AG04450 (cell line): ENCODE results near the gene LDB1. TPM values are rescaled to one million over a fixed set of nuclear protein-coding genes. Genes with fewer than 3 reads are reported as not detected.

Source experiments
- CTCF ChIA-PET: fragments of 300-600, 350-600 bp; formaldehyde crosslinking; extraction: SDS; loops from one replicate; lab custom pipeline; 2022; ENCODE audit warnings: antibody characterized with exemption, inconsistent platforms; lab: Charles Lee
- POLR2A ChIA-PET: fragments of 350-600 bp; formaldehyde crosslinking; extraction: SDS; loops from one replicate; lab custom pipeline; 2021; ENCODE audit warnings: antibody characterized with exemption, inconsistent platforms; lab: Yijun Ruan, JAX
- DNase-seq: peaks from one replicate; pipeline ENCODE4 v3.0.0-alpha.2; 2011; ENCODE audit warnings: low read depth, low spot score
- H3K27ac ChIP-seq: one replicate; pipeline ENCODE4 v1.5.1; 2012; ENCODE audit warnings: low read depth, low read length, control low read depth
- H3K27me3 ChIP-seq: one replicate; pipeline ENCODE4 v1.6.0; 2012; ENCODE audit warnings: low read length; ENCODE audit not compliant: control insufficient read depth, insufficient read depth
- H3K4me3 ChIP-seq: 2 replicates; pipeline ENCODE4 v1.5.1; 2011; ENCODE audit warnings: mild to moderate bottlenecking, low read depth, low read length, control low read depth
- H3K9me3 ChIP-seq: 2 replicates; pipeline ENCODE4 v1.5.1; 2012; ENCODE audit warnings: low read length; ENCODE audit not compliant: control insufficient read depth, insufficient read depth
- CTCF ChIP-seq: IDR thresholded peaks from 2 replicates; pipeline ENCODE4 v1.5.1; 2011; ENCODE audit warnings: low read depth, low read length, control low read depth, inconsistent platforms
- polyA plus RNA-seq: library from polyadenylated mRNA; depleted of rRNA; stranded (reverse); fragments of >200 nt; gene quantifications from 2 replicates; pipeline ENCODE4 v1.2.3, GENCODE V29; 2011

LDB1 gene
- polyA plus RNA-seq, 1 experiment: 95.7 TPM

- H3K27ac ChIP-seq: peak within 1 kb of the TSS; percentile 93
- POLR2A ChIA-PET: interaction anchor here (0.5 to 1.3 kb wide), 3 partner anchors 9 to 300 kb away, joined by 3 to 5 read pairs (median 5); partner anchors contain the start of genes CUEDC2 and NOLC1
- H3K27me3 ChIP-seq: no peaks in the 10 kb centered on the region
- H3K9me3 ChIP-seq: no peaks in the 10 kb centered on the region; the same call in 1 of the 2 replicates
- DNase-seq: peak; percentile 97
- CTCF ChIA-PET: interaction anchor here (0.8 to 2.8 kb wide), 3 partner anchors 10 to 266 kb away, joined by 3 to 23 read pairs (median 4); no protein-coding TSS in a partner anchor
- peak; percentile 95 for TF ChIP-seq CTCF
- H3K4me3 ChIP-seq: peak within 1 kb of the TSS; percentile 96
These were observed 12.6 kb upstream of the LDB1 start, which contains the start of gene PPRC1 for GRCh38 chr10:102132563-102133372. PPRC1 (plus strand) TSS chr10:102133040; CDS start chr10:102133069, 29 bp downstream.

DNA sequence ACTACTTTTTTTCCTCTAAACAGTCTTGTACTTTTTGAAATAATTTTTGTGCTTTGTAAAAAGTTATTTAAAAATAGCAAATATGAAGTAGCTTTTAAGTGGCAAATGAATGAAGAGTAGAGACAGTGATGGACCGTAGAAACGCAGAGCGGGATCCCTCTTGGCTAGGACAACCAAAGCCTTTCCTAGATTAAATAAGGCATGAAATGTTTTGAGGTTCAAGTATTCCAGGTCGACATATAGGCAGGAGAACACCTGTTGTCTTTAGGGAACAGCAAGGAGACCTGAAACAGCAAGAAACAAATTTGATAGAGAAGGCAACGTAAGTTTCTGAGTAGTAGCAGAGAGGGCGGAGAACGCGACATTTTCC, 12.0 kb upstream of the LDB1 start:
- Histone ChIP-seq H3K9me3 (no peaks in the 10 kb centered on the region; the same call in 1 of the 2 replicates), H3K27ac (no peak overlapping the region), H3K4me3 (peak overlapping the region; percentile 61), H3K27me3 (no peaks in the 10 kb centered on the region)
- CTCF ChIA-PET: interaction anchor here (0.7 to 2.8 kb wide), 10 partner anchors 8 to 309 kb away, joined by 3 to 23 read pairs (median 3); no protein-coding TSS in a partner anchor
- POLR2A ChIA-PET: interaction anchor here (1.0 to 1.3 kb wide), 2 partner anchors 9 to 20 kb away, joined by 3 to 5 read pairs; partner anchors contain the start of gene NOLC1
- DNase-seq: no peak
- no peak for TF ChIP-seq CTCF

DNA sequence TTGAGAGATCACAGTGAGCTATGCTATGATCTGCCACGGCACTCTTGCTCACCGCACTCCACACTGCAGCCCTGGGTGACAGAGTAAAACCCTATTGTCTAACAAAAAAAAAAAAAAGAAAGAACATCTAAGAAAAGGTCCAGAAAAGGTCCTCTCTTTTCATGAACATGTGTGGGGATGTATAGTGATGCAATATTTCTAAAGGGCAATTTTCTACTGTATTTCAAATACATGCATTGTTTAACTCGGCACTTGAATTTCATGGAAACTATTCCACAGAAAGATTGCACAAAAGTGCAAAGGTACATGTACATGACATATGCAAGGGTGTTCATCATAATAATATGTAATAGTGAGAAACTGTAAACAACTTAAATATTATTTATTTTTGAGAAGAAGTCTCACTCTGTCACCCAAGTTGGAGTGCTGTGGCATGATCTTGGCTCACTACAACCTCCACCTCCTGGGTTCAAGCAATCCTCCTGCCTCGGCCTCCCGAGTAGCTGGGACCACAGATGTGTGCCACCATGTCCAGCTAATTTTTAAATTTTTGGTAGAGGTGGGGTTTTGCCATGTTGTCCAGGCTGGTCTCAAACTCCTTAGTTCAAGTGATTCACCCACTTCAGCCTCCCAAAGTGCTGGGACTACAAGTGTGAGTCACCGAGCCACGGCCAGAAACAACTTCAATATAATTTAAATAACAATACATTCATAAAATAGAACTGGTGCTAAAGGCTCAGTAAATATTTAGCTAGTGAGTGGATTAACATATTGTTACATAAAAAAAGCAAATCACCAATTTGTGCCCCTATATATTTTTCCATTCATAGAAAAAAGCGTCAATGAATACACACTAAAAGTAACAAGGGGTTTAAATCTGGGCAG, 11.4 kb upstream of the LDB1 start:
- ChIA-PET POLR2A (interaction anchor here (0.7 to 1.4 kb wide), 3 partner anchors 10 to 42 kb away, joined by 5 to 7 read pairs (median 6); partner anchors contain the start of gene NOLC1), CTCF (interaction anchor here (0.6 to 2.8 kb wide), 15 partner anchors 9 to 345 kb away, joined by 3 to 23 read pairs (median 3); no protein-coding TSS in a partner anchor)
- Histone ChIP-seq H3K9me3 (no peaks in the 10 kb centered on the region; the same call in 1 of the 2 replicates), H3K27me3 (no peaks in the 10 kb centered on the region), H3K4me3 (no peak overlapping the region), H3K27ac (peak overlapping the region; percentile 24)
- no peak for TF ChIP-seq CTCF
- DNase-seq: no peak

GRCh38 chr10:102123223-102123622, 3.1 kb upstream of the LDB1 start:
- no peak for TF ChIP-seq CTCF
- H3K27ac ChIP-seq: no peak overlapping the region
- CTCF ChIA-PET: interaction anchor here (0.6 to 3.0 kb wide), 7 partner anchors 9 to 1091 kb away, joined by 3 to 23 read pairs (median 4); partner anchors contain the start of gene PPRC1
- H3K27me3 ChIP-seq: no peaks in the 10 kb centered on the region
- POLR2A ChIA-PET: interaction anchor here (0.7 to 0.9 kb wide), 2 partner anchors 9 to 256 kb away, joined by 3 to 4 read pairs; partner anchors contain the start of gene PPRC1
- no peak overlapping the region for H3K4me3 ChIP-seq
- no peak for DNase-seq
- no peaks in the 10 kb centered on the region for H3K9me3 ChIP-seq
